Natural killer cell (primary cell): ENCODE measurements around the gene EGLN2. TPM values are rescaled to one million over a fixed set of nuclear protein-coding genes. Genes with fewer than 3 reads are reported as not detected.
A peak's percentile ranks its signal among the peaks of the same experiment; 100 is the strongest.
"Not testable (repeated sequence)": the region's sequence is repeated elsewhere in the genome, so short reads cannot be mapped to it uniquely, and the experiment has no call there.

ENCODE experiments used
- ATAC-seq, 3 donors: fragments of 150-1000 bp in 2 of 3; fragments of 200-7000 bp in 1 of 3; cut with Tn5 transposase; 1 replicate in 1 of 3; 2 replicates in 2 of 3; pipeline ENCODE4 v1.10.0; 2021; ENCODE audit warnings: mild to moderate bottlenecking in 2 of 3, moderate library complexity in 2 of 3
- DNase-seq, 2 donors: peaks; one replicate each; pipeline versions ENCODE4 v3.0.0 to v3.0.0-alpha.2; 2013 to 2021; ENCODE audit warnings: mixed read lengths in 1 of 2
- H3K27ac ChIP-seq: one replicate; pipeline ENCODE4 v1.5.1; 2013; ENCODE audit warnings: mild to moderate bottlenecking, low read length
- H3K27me3 ChIP-seq: one replicate; pipeline ENCODE4 v1.6.1; 2013; ENCODE audit warnings: low read length; ENCODE audit not compliant: control insufficient read depth, insufficient read depth
- H3K36me3 ChIP-seq: one replicate; pipeline ENCODE4 v1.6.1; 2013; ENCODE audit warnings: low read length; ENCODE audit not compliant: control insufficient read depth, insufficient read depth
- H3K4me1 ChIP-seq: one replicate; pipeline ENCODE4 v1.6.1; 2013; ENCODE audit warnings: low read length; ENCODE audit not compliant: control insufficient read depth, insufficient read depth
- H3K4me3 ChIP-seq: one replicate; pipeline ENCODE4 v1.5.1; 2013; ENCODE audit warnings: low read length
- H3K9me3 ChIP-seq: one replicate; pipeline ENCODE4 v1.6.1; 2013; ENCODE audit warnings: low read length; ENCODE audit not compliant: control insufficient read depth, insufficient read depth
- H3K27ac Mint-ChIP-seq, 2 donors: one replicate each; pipeline ENCODE4 v1.8.0; 2022; ENCODE audit warnings: mild to moderate bottlenecking in 2 of 2, mixed read lengths in 2 of 2, moderate library complexity in 1 of 2
- H3K27me3 Mint-ChIP-seq, 2 donors: one replicate each; pipeline ENCODE4 v1.8.0; 2022; ENCODE audit warnings: low read depth in 2 of 2, mixed read lengths in 2 of 2
- H3K36me3 Mint-ChIP-seq: one replicate; pipeline ENCODE4 v1.8.0; 2022; ENCODE audit warnings: mixed read lengths
- H3K4me1 Mint-ChIP-seq, 2 donors: one replicate each; pipeline ENCODE4 v1.8.0; 2022; ENCODE audit warnings: mixed read lengths in 2 of 2
- H3K4me3 Mint-ChIP-seq: one replicate; pipeline ENCODE4 v1.8.0; 2022; ENCODE audit warnings: mild to moderate bottlenecking, moderate library complexity, mixed read lengths
- H3K9me3 Mint-ChIP-seq, 2 donors: one replicate each; pipeline ENCODE4 v1.8.0; 2022; ENCODE audit warnings: mixed read lengths in 2 of 2
- CTCF ChIP-seq: fragments of 200-600 bp; IDR thresholded peaks from one replicate; pipeline ENCODE4 v1.8.0; 2022; ENCODE audit warnings: antibody characterized with exemption
- WGBS: methylation state at CpG from one replicate; pipeline ENCODE4 v1.1.7; 2013; ENCODE audit warnings: missing lambda C conversion rate; ENCODE audit not compliant: insufficient coverage; 5-methylcytosine and 5-hydroxymethylcytosine counted together
- intact Hi-C: fragments of 100-400 bp; cut with micrococcal nuclease; formaldehyde crosslinking; loops from one replicate; pipeline ENCODE4 v1.14.2; 2022
- total RNA-seq, 4 donors: library from RNA; stranded (reverse); fragments of 120-200 nt in 1 of 4; gene quantifications; one replicate each; pipeline versions ENCODE4 v1.2.3 to v1.2.4, GENCODE V29; 2013 to 2022

Gene EGLN2
- total RNA-seq, 3 donors from 2014 or later (not counting 1 experiment from before 2014, with no cell fraction given), result 104 to 156 (median 151) TPM

- H3K4me3 Mint-ChIP-seq, result peak overlapping the region; percentile 76
- not testable (repeated sequence) for H3K27me3 Mint-ChIP-seq, H3K9me3 ChIP-seq, H3K36me3 Mint-ChIP-seq, H3K36me3 ChIP-seq, H3K27me3 ChIP-seq, H3K9me3 Mint-ChIP-seq
- intact Hi-C loops, result loop anchor here (1.0 to 5.0 kb wide), 2 partner anchors 41 to 156 kb away; partner anchors contain the start of genes MIA and RAB4B
- ATAC-seq (peak; percentile 92 to 95 (median 93)), DNase-seq (peak; percentile 88 to 90)
- 34% methylated on average over 23 of the region's 36 CpGs for WGBS
- peak overlapping the region; percentile 91 to 99 for H3K27ac Mint-ChIP-seq
- peaks cover 36% of the 10 kb centered on the region for H3K4me1 ChIP-seq
- peak overlapping the region; percentile 76 for H3K27ac ChIP-seq
- TF ChIP-seq CTCF, result peak; percentile 47
- H3K4me3 ChIP-seq, result peak overlapping the region; percentile 24
- peaks cover 31 to 35% of the 10 kb centered on the region in 2 donors for H3K4me1 Mint-ChIP-seq
Measured at GRCh38 chr19:40818480-40819399, 19.7 kb downstream of the EGLN2 start.

DNA sequence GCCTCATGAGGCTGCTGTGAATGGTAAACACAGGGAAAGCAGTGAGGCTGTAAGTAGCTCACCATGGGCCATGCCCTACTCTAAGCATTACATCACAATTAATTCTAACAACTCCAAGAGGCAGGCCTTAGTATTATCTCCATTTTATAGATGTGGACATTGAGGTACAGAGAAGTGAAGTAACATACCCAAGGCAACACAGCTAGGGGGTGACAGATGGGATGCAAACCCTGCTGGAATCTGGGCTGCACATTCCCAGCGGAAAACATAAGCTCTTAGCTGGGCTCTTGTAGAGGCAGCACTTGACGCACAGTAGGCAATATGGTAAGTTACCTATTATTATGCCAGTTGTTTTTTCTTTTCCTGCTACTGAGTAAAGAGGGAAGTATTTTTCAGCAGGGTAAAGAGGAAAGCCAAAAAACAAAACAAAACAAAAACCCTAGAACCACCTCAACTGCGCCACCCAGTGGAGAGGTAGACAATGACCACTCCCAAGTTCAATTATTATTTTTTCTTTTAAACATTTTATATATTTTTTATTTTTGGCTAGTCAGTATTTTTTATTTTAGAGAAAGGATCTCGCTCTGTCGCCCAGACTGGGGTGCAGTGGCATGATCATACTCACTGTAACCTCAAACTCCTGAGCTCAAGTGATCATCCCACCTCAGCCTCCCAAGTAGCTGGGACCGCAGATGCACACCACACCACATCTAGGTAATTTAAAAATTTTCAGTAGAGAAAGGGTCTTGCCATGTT lies 20.7 kb downstream of the EGLN2 start:
- 38% methylated on average over 3 of the region's 6 CpGs for WGBS
- H3K9me3 ChIP-seq, H3K4me3 ChIP-seq, H3K36me3 Mint-ChIP-seq, H3K9me3 Mint-ChIP-seq, H3K27me3 Mint-ChIP-seq, H3K27me3 ChIP-seq, H3K36me3 ChIP-seq: not testable (repeated sequence)
- H3K4me1 Mint-ChIP-seq, result peaks cover 31 to 37% of the 10 kb centered on the region in 2 donors
- peak; percentile 28 to 68 (median 35) for ATAC-seq
- DNase-seq, result peak; percentile 67 to 84
- intact Hi-C loops, result loop anchor here (1.0 to 10.0 kb wide), 3 partner anchors 42 to 485 kb away; partner anchors contain the start of genes MIA and RAB4B
- TF ChIP-seq CTCF, result peak; percentile 90
- peak overlapping the region; percentile 40 for H3K4me3 Mint-ChIP-seq
- Histone ChIP-seq H3K27ac (peak overlapping the region; percentile 19), H3K4me1 (peaks cover 45% of the 10 kb centered on the region)
- H3K27ac Mint-ChIP-seq, result peak overlapping the region; percentile 91 to 99

- Histone ChIP-seq H3K27me3 (no peaks in the 10 kb centered on the region), H3K36me3 (no peaks in the 10 kb centered on the region), H3K27ac (no peak overlapping the region), H3K4me3 (no peak overlapping the region), H3K4me1 (peaks cover 69% of the 10 kb centered on the region), H3K9me3 (no peaks in the 10 kb centered on the region)
- DNase-seq (peak in 1 of 2 donors; percentile 7), ATAC-seq (no peak)
- Mint-ChIP-seq H3K4me1 (peaks cover 55 to 60% of the 10 kb centered on the region in 2 donors), H3K4me3 (no peak overlapping the region), H3K36me3 (no peaks in the 10 kb centered on the region), H3K27me3 (no peaks in the 10 kb centered on the region), H3K27ac (peak overlapping the region in 1 of 2 donors; percentile 92), H3K9me3 (no peaks in the 10 kb centered on the region)
- no peak for TF ChIP-seq CTCF
- intact Hi-C loops, result loop anchor here (10.0 kb wide), 1 partner anchor 483 kb away; no protein-coding TSS in a partner anchor
- 90% methylated on average over 22 of the region's 22 CpGs for WGBS
Measured at GRCh38 chr19:40822161-40822560, 23.2 kb downstream of the EGLN2 start.

- H3K4me1 ChIP-seq, result peaks cover 74% of the 10 kb centered on the region
- H3K9me3 ChIP-seq, H3K4me3 Mint-ChIP-seq, H3K4me3 ChIP-seq, ATAC-seq, DNase-seq, H3K27me3 ChIP-seq, H3K27me3 Mint-ChIP-seq, H3K36me3 Mint-ChIP-seq, H3K9me3 Mint-ChIP-seq, H3K36me3 ChIP-seq, H3K27ac ChIP-seq: not testable (repeated sequence)
- Mint-ChIP-seq H3K27ac (peak overlapping the region; percentile 67 to 92), H3K4me1 (peaks cover 56 to 63% of the 10 kb centered on the region in 2 donors)
- intact Hi-C loops, result loop anchor here (10.0 kb wide), 1 partner anchor 482 kb away; no protein-coding TSS in a partner anchor
- 74% methylated on average over 9 of the region's 9 CpGs for WGBS
Measured at GRCh38 chr19:40822704-40823553, 23.9 kb downstream of the EGLN2 start.

DNA sequence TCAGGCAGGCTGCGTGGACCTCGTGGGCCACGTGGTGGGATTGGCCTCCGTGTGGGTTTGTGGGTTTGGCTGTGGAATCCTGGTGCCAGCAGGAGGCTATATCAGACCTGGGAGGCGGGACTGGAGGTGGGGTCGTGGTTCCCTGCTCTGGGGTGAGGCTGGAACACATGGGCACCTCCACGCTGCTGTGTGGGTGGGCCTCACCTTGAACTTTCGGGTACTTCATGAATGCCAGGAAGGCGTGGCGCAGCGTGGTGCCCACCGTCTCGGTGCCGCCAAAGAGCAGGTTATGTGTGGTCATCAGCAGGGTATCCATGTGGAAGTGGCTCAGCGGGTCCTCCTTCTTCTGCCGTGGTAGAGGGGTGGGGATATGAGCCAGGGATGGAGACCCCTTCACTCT lies 25.9 kb downstream of the EGLN2 start:
- not testable (repeated sequence) for ATAC-seq, H3K36me3 Mint-ChIP-seq, H3K4me3 Mint-ChIP-seq, H3K27me3 Mint-ChIP-seq, H3K27me3 ChIP-seq, H3K4me3 ChIP-seq, H3K9me3 Mint-ChIP-seq, H3K36me3 ChIP-seq, H3K9me3 ChIP-seq, H3K27ac ChIP-seq, DNase-seq
- intact Hi-C loops, result loop anchor here (5.0 to 10.0 kb wide), 2 partner anchors 437 to 480 kb away; partner anchors contain the start of gene HNRNPUL1
- Mint-ChIP-seq H3K4me1 (peaks cover 41 to 59% of the 10 kb centered on the region in 2 donors), H3K27ac (peak overlapping the region; percentile 85 to 92)
- peaks cover 55% of the 10 kb centered on the region for H3K4me1 ChIP-seq
- 76% methylated on average over 14 of the region's 16 CpGs for WGBS
